NCI-H69 (cell line): ENCODE data around the gene HOXA5.

Source experiments
- DNase-seq: peaks from one replicate; lab custom pipeline; 2025; lab: John Stamatoyannopoulos, UW

The HOXA5 gene

DNA sequence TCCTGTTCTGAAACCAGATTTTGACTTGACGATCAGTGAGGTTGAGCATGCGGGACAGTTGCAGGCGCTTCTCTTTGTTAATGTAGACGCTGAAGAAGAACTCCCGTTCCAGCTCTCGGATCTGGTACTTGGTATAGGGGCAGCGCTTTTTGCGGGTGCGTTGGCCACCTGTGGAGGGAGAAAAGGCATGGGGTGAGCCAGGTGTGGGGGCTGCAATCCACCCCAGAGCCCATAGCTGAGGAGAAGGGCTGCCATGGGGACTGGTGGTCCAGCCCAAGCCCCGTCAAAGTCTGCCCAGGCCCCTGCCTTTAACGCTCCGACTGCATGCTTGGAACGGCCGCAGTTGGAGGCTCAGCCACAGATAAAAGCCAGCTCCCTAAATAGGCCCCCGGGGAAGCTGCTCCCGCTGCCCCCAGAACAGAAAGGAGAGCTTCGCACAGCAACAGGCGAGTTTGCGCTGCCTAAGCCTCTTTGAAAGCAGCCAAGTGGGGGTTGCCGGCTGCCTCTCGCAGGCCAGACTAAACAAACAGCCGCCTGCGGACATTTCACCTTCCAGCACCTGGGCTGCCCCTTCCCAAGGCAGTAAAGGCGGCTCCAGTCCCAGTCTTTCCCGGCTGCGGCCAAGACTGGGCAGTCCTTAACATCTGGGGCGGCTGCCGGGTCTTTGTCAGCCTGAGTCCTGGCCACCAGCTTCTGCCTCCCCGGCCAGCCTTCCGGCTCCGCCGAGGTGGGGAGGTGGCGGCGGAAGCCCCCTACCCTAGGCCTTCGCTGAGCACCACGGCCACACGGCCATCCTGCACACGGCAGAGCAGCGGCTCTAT lies 39.6 kb upstream of the HOXA5 start:
- DNase-seq: peak; percentile 90

- peak; percentile 64 for DNase-seq
Observed at GRCh38 chr7:27182285-27182841, 38.9 kb upstream of the HOXA5 start.

DNA sequence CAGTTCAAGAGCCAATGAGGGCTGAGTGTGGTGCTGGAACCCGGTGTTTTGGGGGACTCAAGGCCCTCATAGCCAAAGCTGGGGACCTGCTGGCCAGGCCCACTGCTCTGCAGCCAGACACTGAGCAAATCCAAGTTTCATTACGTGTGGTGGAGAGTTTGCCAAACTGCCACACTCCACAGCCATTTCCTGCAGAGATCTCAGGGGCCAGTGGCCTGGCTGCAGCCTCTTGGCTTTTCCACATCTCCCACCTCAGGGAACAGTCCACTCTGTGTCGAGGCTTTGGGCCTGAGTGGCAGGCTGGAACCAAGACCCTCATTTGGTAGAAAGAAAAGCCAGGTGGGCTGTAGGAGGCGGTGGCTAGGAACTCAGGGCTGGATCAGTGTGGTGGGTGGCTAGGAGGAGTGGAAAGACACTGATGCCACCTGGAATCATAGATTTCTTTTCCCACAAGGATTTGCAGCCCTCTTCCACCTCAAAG lies 38.4 kb upstream of the HOXA5 start:
- no peak for DNase-seq

GRCh38 chr7:27180431-27181420 lies 37.2 kb upstream of the HOXA5 start:
- DNase-seq: no peak

DNA sequence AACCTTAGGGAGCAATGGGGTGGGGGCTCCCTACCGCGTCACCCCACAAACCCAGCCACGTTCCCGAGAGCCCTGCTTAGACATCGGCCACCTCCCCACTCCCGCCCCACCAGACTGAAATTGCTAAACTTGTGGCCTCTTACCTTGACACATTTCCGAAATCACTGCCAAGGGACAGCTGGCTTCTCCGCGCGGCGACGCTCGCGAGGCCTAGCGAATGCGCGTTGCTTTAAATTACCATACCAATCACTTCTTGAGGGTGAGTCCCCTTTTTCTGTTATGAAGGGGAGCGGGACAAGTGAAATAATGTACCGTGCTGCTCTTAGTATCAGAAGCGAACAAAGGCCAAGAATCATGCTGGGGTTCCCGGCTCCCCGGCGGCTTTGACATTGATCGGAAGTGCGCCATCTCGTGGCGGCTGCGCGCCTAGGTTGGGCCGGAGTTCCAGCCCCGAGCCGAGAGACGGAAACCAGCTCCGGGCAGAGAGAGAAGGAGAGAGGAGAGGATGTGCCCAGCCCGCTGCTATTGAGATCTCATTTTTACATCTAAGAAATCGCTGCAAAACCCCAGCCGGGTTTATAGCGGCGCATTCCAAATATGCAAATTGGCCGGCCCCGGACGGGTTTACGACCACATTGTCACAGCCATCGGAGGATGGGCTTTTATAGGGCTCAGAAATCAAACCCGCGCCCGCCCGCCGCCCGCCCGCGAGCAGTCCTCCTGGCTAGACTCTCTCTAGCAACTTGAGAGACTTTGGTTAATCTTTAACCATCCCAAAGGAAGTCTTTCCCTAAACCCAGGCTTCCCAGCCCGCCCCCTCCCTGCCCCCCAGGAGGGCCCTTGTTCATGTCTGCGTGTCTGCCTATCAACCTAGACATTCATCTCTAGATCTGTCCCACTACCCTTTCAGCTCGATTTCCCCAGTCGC lies 36.3 kb upstream of the HOXA5 start:
- peak; percentile 90 for DNase-seq

DNA sequence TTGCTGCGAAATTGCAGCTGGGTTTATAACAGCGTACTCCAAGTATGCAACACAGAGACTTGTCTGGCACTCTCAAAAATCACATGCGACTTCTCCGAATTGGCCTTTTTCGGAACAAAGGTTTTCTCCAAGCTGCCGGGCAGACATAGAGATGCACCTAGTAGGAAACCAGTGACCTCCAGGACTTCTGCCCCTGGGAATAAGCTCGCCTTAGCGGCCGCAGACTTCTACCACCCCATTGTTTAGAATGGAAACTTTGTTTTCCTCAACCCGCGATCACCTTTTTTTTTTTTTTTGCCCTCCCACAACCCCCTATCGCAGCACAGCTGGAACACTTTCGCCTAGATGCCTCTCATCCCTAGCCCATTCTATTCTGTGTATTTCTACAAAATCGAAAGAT lies 35.5 kb upstream of the HOXA5 start:
- no peak for DNase-seq

- no peak for DNase-seq
Observed at GRCh38 chr7:27178366-27178765, 34.9 kb upstream of the HOXA5 start.

DNA sequence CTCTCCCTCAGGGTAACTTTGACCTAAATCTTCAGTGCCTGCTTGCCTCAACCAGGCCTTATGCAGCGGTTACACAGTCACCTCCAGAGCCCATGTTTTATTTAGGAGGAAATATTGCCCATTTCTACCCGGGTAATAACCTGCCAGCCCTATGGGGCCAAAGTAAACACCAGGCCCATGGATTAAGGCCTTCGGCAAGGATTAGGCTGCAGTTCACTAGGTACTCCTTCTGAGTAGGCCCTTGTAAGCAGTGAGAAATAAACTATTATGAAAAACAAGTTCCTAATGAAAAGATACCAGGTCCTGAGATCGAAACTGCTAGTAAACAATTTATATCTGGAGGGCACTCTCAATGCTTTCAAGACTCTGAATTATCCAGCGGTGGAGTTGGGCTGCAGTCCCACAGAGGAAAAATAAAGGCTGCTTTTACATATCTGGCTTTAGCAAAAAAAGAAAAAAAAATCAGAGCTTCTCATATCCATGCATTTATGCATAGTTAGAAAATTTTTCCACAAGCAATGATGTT lies 34.4 kb upstream of the HOXA5 start:
- DNase-seq: peak; percentile 34

- no peak for DNase-seq
Observed at GRCh38 chr7:27176962-27177794, 33.7 kb upstream of the HOXA5 start.

GRCh38 chr7:27176524-27176845 lies 33.0 kb upstream of the HOXA5 start:
- no peak for DNase-seq

DNA sequence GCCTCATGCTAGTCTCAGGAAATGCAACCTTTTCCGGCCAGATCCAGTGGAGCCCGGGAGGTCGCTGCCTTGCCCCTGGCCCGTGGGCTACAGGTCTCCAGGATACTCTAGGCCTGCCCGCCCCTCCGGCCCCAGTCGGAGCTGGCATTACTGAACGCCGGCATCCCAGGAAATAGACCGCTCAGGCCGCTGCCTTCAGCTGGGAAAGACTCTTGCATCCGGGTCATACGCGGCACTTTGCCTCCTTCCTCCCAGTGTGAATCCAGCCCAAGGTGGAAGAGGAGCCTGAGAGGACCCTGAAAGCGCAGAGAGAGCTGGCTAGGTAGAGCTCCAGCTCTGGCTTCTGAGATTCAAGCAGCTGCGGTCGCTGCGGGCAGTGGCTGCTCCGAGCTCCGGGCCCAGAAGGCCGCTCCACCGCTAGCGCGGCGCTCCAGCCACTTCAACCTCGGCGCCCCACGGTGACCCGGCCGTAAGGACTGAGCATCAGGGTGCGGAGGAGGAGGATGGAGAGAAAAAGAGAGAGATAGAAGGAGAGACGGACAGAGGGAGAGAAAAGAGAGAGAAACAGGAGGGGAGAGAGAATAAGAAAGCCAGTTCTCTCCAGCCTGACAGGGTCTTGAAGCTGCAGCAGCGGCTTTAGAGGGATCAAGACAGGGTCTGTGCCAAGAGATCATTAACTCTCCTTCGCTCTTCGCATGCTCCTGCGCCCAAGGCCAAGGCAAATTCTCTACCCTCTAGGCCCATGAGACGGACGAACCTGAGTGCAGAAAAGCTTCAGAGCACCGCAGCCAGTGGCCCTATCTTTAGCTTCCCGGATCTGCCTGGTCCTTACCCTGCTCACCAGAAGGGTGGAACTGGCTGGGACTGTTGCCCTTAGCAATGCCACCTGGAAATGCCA lies 32.4 kb upstream of the HOXA5 start:
- no peak for DNase-seq

GRCh38 chr7:27174874-27175625 lies 31.6 kb upstream of the HOXA5 start:
- peak; percentile 61 for DNase-seq

DNA sequence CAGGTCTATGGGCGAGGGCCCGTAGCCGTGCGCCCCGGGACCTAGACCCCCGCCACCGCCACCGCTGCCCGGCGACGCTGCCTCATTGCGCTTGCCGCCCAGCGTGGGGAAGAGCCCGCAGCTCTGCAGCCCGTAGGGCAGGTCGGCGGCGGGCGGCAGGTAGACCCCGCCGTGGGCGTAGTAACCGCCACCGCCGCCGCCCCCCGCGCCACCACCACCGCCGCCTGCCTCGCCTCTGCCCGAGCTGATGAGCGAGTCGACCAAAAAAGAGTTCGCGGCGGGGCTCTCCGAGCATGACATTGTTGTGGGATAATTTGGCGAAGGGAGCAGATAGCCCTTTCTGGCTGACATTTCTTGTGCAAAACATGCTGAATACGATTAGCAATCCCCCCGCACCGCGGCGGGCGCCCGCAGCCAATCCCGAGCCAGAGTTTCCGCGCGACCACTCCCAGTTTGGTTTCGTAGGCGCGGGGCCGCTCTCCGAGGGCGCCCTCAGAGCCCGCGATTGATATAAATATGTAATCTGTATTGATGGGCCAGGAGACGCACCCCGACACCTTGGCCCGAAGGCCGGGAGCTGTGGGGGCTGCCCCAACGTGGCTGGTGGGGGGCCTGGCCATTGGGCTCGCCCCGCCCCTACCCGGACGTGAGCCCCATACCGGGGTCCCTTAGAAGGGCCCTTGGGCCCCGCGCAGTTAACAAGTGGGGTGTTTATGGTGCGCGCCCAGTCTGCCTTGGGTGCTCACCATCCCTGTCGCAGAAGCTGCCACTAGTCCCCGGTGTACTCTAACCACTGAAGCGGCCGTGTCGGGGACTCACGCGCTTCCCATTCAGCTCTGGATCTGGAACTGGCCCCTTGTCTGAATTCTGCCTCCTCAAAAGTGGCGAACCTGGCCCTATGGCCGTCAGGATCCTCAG lies 30.7 kb upstream of the HOXA5 start, which contains the start of gene HOXA10:
Gene HOXA10, minus strand, starts transcription at position 365 of the 918 bp plus-strand sequence. Its CDS starts 14 bp downstream, at position 351.
- peak; percentile 86 for DNase-seq

GRCh38 chr7:27173511-27173955 lies 30.1 kb upstream of the HOXA5 start:
- DNase-seq: peak; percentile 85

DNA sequence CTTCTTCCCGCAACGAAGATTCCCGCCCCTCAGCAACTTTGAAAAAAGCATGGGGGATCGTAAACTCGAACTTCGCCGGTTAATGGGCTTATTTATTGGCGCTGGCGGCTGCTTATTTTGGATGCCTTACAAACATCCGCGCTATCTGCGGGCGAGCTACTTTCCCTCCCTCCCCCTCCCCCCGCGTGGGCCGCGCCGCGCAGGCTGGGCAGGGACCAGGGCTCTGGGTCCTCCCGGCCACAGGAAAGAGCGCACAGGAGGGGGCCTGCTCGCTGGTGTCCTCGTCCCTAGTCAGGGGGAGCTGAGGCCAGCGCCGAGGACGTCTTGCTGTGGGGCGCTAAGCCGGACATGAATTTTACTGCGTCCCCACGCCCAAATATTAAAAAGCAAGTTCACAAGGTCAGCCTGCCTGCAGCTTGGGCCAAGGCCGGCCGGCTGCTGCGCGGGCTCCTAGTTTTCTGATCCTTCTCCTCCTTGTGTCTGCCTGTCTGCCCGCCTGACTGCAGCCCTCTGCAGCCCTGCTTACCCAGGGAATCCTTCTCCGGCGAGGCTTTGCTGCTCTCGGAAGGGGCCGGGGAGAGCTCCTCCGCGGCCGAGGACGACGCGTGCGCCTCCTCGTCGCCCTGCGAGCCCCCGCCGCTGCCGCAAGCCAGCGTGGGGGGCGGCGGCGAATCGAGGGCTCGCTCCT lies 29.5 kb upstream of the HOXA5 start:
- DNase-seq: peak; percentile 91

GRCh38 chr7:27172315-27172774 lies 28.9 kb upstream of the HOXA5 start:
- peak; percentile 86 for DNase-seq
